Muscle of back (tissue), 11 donors: Measurements from ENCODE around the gene LYRM1. TPM values are rescaled to one million over a fixed set of nuclear protein-coding genes. Genes with fewer than 3 reads are reported as not detected.

Experiments
- DNase-seq, 3 donors: peaks; one replicate each; pipeline versions ENCODE4 v3.0.0 to v3.0.0-alpha.2; 2013
- polyA plus RNA-seq, 10 donors: library from polyadenylated mRNA; unstranded; fragments of 120-200 nt; gene quantifications; one replicate each; pipeline ENCODE4 v1.2.1, GENCODE V29; 2013; ENCODE audit not compliant: insufficient read length in 10 of 10

The LYRM1 gene
- polyA plus RNA-seq, 10 donors, result 18.8 to 22.5 (median 20.6) TPM

DNA sequence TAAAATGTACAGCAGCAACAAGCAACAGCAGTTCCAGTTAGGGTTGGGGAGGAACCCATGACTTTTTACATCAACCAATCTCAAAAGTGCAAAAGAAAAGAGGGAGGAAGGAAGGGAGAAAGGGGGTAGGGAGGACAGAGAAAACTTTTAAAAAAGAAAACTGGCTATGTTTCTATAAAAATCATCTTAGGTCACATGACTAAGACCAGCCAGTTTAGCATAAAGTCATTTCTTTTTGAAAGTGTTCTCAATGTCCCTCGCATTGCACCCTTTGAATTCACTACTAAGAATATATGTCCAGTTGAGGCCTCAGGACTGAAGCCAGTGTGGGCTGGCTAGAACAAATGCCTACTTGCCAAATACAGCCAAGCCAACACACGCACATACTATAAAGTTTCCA lies 29.3 kb upstream of the LYRM1 start:
- no peak for DNase-seq

DNA sequence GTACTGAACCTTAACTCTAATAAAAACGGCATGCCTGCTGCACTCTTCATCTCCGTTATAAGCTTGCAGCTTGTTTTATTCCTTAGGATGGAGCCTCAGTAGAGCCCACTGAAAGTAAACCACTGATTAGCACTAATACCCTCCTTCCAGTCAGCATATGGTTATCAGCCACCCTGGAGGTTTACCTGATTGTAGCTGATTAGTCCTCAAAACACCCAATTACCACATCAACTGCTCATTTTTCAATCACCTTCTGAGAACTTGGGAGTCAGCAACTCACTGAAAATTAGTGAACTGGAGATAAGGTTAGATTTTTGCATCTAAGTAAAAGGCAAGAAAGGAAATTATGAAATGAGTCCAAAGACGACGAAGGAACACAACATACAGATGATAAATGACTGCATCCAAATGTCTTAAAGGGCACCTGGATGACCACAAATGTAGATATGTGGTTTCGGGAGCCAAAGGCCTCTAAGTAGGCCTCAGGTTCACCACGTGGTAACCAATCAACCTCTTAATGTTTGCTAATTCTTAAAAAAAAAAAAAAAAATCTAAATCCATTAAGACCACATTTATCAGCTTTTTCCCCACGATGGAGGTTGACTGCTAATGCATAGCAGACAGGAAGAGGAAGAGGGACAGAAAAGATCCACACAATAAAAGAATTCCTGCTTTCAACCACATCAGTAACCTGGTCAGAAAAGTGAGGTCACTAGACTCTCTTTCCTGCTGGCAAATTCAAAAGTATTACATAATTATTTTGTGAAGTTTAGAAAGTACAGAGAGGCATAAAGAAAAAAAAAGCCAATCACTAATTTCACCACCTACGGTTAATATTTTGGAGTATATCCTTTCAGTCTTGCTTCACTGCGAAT lies 28.4 kb upstream of the LYRM1 start:
- DNase-seq, result no peak

DNA sequence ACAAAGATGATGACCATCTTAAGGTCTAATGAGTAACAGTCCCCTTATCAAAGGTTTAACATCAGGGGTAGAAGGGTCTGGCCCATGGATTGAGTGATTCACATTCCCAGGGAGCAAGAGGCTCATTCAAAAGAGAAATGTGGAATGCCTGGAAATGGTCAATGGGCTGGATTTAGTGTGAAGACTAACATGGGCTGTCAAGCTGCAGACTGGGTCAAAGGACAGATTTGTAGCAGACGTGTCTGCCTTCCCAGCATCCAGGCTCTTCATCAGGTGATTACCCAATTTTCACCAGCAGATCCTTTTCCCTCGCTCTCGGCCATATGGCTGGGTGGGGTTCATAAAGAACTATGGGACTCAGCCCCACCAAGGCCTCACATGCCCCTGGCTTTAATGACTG lies 27.2 kb upstream of the LYRM1 start:
- no peak for DNase-seq

DNA sequence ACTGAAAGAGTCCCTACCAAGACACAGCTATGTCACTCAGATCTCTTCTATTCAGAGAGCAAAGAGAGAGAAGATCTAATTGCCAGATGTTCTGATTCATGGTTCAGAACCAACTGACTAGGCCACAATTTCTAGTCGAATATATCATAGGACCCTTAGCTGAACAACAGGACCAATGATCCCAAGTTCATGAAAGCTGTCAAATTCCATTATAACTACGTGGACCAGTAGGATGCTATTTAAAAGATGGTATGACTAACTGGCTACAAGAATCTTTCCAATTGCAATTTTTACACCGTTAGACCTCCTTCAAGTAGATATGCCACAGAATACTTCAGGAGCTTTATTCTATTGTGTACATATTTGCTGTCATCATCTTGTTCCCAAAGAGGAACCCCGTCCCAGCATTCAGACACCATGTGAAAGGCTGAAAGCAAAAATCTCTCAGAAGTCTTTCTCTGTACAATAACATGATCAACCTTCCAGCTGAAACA lies 26.4 kb upstream of the LYRM1 start:
- no peak for DNase-seq

DNA sequence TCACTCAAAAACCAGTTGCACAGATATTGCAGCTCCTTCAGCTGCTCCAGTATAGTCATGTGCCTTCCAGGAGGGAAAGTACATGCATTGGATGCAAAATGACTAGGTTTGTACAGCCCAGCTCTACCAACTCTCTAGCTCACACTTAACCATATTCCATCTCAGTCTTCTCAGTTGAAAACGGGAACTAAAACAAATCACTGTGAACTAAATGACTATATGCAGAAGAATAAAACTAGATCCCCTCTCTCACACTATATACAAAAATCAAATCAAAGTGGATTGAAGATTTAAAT lies 25.3 kb upstream of the LYRM1 start:
- DNase-seq, result no peak

DNA sequence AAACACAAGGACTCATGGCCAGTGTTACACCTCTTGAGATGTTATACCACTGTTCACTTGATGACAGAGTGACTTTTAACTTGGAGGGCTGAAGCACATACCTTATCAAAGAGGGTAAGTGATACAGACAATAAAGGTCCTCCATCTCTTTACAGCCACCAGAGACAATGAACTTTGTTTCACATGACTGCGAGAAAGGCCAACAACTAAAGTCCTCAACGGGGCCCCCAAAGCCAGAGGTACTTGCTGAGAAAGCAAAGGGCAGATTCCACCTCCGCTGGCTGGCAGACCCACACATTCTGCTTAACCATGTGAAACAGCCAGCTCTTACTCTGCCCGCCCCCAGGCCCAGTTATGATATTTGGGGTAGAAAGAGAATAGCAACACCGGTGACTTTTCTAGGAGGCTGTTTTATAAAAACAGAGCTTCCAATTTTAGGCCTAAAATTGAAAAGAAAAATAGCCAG lies 21.9 kb upstream of the LYRM1 start:
- no peak for DNase-seq

DNA sequence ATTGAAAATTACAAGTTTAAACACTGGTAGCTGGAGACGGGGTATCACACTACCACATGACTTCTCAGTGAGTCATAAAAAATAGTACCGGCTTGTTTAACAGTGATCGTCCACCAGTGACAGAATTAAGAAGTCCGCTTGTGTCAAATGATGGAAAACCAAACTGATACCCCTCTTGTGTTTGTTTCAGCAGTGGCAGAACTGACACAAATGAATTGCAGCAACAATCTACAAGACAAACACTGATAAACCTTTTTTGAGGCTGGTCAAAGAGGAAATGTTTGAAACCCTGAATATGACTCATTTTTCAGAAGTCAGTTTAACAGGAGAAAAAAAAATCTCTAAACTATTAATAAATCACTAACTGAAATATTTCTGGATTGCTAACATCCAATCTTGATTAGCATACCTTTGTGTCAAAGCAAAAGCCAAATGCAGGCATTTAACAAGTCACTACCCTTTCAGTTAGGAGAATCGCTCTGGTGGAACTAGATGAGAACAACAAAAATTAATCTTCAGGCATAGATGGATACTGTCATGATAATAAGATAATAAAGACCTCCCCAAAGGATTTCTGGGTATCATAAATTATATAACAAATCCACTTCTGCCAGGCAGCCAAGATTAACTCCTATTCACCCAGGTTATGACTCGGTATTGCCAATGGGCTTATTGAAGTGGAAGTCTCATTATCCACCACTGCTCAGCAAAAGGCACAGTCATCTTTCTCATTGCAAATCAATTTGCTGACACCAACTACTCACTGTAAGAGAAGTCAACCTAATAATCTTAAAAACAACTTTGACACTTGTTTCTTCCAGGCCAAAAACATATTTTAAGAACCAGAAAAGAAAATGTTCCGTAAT lies 21.2 kb upstream of the LYRM1 start:
- peak in 1 of 3 donors; percentile 11 for DNase-seq

DNA sequence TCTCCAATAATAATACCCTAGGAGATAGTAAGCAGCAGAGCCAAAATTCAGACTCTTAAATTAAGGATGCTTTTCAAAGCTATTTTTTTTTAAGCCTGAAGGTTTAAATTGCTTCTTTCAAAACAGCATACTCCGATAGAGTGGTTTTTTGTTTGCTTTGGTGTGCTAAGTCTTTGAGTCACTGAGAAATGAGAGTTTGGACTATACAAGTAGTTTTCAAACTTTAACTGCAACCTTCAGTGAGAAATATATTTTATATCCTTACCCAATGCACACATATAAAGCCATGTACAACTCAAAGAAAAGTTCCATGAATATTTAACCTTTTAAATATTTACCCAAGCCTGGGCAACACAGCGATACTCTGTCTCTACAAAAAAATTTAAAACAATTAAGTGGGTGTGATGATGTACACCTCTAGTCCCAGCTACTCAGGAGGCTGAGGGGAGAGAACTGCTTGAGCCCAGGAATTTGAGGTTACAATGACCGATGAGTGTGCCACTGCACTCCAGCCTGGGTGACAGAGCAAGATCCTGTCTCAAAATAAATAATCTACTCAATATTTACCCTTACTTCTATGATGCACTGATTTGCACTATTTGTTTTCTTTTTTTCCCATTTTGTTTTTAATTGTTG lies 19.6 kb upstream of the LYRM1 start:
- no peak for DNase-seq

DNA sequence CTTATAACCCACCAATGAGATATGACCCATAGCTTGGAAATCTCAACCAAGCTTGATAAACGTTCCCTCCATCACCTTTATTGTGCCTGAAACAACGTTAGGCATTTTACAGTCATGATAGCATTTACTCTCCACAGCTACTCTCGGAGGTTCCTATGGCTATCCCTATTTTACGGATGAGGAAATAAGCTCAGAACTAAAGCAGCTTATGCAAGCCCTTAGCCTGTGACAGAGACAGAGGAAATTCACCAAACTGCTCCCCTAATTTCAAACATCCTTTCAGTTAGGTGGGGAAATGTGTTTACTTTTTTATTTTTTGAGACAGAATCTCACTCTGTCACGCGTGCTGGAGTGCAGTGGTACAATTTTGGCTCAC lies 19.1 kb upstream of the LYRM1 start:
- no peak for DNase-seq

DNA sequence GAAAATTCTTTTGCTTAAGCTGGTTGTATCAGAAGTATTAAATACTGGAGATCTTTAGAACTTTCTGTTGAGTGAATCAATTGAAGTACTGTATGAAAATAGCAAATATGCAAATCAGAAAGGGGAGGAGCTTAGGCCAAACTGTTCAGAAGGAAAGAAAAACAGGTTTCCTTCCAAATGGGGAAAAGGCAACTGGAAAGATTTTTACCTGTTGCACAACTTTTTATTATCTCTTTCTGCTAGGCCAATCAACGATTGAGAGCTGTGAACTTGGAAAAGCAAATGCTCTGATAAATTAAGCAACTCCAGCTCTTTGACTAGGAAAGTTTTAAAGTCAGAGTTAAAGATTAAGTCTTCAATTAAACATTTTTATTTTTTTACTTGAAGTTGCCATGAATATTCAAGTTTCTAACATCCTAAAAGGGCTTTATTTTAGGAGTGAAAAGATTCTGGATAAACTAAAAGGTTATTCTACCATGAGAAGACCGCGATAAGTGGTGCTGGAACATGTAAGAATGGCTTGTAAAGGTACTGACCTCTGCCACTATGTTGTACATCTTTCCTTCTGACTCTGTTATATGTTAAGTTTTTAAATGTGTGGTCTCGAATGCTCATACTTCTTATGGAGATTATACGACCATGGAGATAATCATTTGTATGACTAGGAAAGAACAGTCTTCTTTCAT lies 16.9 kb upstream of the LYRM1 start:
- DNase-seq, result no peak

DNA sequence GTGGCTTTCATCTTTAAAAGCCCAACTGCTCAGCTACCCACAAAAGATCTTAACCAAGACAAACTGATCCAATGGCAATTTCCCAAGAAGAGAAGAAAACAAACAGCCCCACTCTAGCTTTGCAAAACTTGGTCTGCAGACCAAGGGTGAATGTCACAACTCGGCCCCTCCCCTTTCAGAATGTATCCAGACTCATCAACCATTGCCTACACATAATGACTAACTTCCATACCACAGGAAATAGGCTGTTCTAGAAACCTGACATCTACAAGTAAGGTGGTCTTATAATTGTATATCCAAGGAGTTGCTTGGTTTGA lies 16.4 kb upstream of the LYRM1 start:
- no peak for DNase-seq

DNA sequence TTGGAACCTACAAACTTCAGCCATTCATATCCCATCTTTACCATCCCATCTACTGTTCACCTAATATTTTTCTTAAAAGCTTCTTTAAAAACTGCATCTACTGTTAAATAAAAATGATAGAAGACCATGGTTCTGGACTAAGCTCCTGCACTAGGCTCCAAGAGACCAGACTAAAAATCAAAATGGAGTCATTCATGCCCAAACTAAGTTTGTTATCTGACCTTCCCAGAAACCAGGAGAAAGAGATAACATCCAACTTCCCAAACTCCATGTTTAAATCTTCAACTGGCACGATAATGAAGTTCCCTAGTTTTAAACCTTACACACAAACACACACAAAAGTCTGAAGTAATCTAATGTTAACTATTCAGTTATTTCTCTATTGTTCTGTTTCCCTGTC lies 14.3 kb upstream of the LYRM1 start:
- no peak for DNase-seq

DNA sequence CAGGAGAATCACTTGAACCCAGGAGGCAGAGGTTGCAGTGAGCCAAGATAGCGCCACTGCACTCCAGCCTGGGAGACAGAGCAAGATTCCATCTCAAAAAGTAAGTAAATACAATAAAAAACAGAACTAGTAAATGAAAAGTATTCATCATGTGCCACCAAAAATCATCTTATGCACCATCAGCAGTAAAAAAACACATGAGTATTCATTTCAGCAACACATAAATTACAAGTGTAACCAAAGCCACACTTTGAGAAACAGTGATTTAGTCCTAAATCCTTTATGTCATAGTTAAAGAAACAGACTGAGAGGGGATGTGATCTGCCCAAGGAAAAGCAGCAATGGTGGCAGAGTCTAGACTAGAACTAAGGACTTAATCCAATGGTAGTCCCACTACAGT lies 13.4 kb upstream of the LYRM1 start:
- no peak for DNase-seq

DNA sequence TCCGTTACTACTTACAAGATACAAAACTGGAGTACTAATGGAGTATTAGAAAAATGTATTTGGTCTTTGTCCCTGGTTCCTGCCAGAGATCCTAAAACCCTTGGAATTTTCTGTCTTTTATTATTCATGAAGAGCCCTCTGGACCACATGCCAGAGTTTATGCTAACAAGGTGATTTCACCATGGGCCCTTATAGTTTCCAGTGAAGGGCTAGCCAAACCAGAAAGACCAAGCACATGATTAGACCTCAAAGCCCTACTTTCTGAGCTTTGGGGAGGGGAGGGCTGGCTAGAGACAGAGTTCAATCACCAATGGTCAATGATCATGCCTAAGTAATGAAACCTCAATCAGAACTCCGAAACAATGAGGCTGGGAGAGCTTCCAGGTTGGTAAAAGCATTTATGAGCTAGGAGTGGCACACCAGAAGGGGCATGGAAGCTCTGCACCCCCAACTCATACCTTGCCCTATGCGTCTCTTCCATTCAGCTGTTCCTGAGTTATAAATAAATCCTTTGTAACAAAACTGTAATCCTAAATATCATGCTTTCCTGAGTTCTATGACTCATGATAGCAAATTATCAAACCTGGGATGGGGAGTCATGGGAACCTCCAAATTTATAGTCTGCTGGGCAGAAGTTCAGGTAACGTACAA lies 10.8 kb upstream of the LYRM1 start:
- no peak for DNase-seq

DNA sequence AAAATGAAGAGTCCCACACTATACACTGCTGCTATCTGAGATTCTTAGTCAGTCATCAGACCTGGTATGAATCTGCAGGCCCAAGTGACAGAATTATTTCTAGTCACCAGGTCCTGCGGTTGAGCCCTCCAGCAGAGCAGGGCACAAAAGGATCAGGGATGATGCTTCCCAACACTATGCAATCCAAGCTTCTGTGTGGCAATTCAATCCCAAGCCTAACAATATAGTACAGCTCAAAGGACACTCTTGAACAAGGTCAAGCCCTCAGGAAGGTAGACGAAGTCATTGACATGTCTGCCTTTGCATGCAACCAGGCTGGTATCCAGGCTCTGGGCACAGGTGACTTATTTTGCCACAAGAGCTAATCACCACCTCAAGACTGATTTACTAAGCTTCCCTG lies 6.2 kb upstream of the LYRM1 start:
- no peak for DNase-seq

DNA sequence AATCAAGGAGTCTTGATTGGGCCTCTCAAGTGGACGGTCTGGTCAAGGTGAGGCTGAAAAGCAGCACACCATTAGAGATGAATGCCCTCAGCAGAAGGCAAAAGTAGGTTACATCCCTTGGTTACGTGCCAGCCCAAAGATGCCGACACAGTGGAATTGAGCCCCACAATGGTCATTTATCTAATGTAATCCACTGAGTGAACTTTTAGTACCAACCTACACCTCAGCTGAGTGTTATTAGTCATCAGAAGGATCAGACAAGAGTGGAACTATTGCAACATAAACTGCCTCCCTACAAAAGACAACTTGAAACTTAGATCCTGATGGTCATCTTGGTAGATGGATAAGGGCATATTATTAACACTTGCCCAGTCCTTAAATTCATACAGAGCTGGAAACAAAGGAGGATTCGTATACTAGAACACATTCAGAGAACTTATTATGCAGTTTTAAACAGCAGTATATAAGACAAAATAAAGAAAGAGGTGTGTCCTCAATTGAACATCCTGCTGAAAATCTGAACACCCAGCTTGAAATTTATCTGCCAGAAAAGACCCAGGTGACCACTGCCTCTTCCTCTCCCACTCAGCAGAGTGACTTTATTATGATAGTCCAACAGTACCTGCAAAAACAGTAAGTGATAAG lies 3.2 kb upstream of the LYRM1 start:
- no peak for DNase-seq

DNA sequence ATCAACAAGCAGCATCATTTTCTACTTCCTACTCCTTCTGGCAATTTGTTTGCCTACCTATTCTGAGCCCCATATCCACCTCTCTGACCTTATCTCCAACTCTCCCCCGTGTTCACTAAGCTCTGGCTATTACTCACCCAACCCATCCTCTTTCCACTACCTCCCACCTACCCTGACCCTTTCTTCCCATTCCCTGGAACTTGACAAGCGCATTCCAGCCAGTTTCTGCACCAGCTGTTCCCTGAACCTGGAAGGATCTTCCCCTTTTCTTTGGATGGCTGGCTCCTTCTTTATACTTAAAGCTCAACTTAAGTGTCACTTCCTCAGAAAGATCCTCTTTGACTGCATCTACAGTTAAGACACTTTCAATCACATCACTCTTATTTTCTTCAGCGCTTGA lies 2.6 kb upstream of the LYRM1 start:
- DNase-seq, result no peak

DNA sequence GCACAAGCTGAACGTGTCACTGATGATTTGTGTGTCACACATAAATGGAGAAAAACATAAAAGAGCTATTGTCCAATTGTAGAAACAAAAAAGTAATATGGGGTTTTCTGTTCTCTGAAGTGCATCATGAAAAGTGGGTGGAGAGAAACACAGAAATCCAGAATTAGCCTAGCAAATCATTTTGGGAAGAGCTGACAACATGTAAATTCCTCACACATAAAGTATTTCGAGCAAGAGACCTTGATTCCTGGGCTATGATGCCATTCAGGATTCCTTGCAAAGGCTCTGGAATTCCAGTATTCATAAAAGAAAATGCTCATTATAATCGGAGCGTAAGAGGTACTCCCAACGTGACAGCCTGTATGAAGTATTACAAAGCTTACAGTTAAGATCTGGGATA lies 1.5 kb upstream of the LYRM1 start:
- peak; percentile 39 to 66 (median 63) for DNase-seq

DNA sequence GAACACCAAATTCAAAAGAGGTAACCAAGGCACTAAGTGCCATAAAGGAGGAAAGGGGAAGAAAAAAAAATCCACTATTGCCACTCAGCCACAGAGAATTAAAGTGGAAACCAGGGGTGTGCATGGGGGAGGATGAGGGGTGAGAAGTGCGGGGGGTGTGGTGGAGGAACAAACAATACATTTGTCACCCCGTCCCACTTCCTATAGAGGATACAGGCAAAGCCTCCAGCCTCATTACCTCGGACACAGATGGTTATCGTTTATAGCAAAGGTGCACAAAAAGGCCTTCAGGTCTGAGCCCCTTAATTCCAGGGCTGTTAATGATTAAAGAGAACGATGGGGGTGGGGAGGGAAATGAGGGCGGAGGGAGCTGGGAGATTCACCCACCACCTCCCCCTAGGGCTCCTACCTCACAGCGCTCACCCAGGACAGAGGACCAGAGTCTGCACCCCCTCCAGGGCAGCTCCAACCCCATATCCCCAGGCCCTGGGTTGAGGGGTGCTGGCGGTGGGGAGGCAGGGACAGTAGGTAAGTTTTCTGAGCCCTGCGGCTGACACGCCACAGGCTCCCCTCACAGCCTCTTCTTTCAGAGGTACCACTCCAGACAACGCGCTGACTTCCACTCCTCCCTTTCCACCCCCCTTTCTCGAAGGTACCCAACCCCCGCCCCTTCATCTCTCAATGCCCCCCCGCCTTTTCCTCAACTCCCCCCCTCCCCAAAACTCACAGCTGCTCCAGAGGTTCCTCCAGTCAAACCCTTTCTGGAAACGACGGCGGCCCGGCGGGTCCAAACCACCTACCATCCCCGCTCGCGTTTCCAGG lies 883 bp upstream of the LYRM1 start:
- DNase-seq, result peak in 1 of 3 donors; percentile 75

DNA sequence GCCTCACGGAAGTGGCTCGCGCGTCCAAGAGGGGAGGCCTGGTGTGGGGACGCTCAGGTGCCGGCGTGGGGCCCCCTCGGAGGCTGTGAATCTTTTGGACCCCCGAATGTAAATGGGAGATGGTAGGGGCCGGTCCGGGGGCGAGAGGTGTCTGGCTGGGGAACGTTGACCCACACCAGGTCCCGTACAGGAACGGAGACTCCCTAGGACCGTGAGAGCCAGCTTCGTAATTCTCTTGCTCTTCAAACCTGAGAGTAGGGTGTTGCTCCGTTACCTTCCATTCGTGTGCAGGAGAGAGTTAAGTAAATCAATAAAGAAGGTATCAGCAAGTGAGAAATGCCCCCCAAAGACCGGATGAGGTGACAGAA lies 481 bp downstream of the LYRM1 start:
- no peak for DNase-seq
